ENCODE data around the gene KRTAP10-7.

Gene KRTAP10-7

DNA sequence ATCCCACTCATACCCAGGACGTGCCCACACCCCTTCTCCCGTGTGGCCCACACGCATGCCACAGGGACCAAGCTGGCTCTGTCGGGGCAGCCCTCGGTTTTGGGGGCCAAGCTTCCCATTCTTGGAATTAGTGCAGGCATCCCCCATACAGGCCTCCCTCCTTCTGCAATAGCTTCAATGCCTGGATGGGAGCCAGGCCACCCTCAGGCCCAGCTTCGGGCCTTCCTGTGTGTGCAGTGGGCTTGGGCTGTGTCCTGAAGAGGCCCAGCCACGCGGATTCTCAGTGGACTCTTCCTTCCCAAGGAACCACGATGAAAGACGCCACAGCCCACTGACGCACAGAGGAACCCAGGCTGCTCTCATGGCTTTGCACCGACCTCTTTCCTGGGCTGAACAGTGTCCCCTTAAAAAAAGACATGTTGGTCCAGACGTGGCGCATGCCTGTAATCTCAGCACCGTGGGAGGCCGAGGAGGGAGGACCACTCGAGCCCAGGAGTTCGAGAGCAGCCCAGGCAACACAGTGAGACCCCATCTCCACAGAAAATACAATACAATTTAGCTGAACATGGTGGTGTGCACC lies 49.2 kb downstream of the KRTAP10-7 start:
- no peak for TF ChIP-seq FOXP2 (optimal IDR thresholded peaks at IDR 0.05; ENCODE audit: borderline replicate concordance, extremely low read depth, extremely low read length, insufficient read depth)
- TF ChIP-seq, protein P1, sequence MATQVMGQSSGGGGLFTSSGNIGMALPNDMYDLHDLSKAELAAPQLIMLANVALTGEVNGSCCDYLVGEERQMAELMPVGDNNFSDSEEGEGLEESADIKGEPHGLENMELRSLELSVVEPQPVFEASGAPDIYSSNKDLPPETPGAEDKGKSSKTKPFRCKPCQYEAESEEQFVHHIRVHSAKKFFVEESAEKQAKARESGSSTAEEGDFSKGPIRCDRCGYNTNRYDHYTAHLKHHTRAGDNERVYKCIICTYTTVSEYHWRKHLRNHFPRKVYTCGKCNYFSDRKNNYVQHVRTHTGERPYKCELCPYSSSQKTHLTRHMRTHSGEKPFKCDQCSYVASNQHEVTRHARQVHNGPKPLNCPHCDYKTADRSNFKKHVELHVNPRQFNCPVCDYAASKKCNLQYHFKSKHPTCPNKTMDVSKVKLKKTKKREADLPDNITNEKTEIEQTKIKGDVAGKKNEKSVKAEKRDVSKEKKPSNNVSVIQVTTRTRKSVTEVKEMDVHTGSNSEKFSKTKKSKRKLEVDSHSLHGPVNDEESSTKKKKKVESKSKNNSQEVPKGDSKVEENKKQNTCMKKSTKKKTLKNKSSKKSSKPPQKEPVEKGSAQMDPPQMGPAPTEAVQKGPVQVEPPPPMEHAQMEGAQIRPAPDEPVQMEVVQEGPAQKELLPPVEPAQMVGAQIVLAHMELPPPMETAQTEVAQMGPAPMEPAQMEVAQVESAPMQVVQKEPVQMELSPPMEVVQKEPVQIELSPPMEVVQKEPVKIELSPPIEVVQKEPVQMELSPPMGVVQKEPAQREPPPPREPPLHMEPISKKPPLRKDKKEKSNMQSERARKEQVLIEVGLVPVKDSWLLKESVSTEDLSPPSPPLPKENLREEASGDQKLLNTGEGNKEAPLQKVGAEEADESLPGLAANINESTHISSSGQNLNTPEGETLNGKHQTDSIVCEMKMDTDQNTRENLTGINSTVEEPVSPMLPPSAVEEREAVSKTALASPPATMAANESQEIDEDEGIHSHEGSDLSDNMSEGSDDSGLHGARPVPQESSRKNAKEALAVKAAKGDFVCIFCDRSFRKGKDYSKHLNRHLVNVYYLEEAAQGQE (IDR thresholded peaks at IDR 0.05; ENCODE audit: insufficient read depth in 1 of 2, low read depth in 2 of 2, low read length in 2 of 2): no peak
- TF ChIP-seq POLR2AphosphoS5 (IDR thresholded peaks at IDR 0.05; ENCODE audit: low read depth, low read length): no peak
- TF ChIP-seq SIN3A (IDR thresholded peaks at IDR 0.05; ENCODE audit: borderline replicate concordance, insufficient read depth, low read length): no peak
- TF ChIP-seq TAF1 (IDR thresholded peaks at IDR 0.05; ENCODE audit: borderline replicate concordance, insufficient read depth, low read length): no peak

DNA sequence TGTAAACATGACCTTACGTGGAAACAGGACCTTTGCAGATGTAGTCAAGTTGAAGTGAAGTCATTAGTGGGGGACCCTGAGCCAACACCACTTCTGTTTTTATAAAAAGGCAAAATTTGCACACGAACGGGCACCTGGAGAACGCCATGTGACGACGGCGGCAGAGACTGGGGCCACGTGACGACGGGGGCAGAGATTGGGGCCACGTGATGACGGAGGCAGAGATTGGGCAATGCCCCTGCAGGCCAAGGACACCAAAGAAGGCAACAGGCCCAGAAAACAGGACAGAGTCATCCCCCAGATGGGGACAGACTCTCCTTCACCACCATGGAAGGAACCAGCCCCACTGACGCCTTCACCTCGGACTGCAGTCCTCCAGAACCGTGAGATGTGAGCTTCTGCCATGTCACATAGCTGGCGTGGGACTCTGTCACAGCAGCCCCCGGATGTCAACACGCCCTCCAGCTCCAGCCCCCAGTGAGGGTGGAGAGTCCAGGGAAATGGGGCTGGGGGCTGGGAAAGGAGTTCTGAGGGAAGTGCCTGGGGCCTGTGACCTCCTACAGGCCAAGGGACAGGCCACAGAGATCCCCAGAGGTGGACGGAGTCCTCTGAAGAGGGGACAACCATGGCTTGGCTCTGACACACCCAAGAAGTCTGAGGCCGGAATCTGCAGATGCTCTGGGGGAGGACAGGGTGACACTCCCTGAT lies 50.0 kb downstream of the KRTAP10-7 start:
- no peak for TF ChIP-seq TAF1 (IDR thresholded peaks at IDR 0.05; ENCODE audit: borderline replicate concordance, insufficient read depth, low read length)
- TF ChIP-seq, protein P1 (IDR thresholded peaks at IDR 0.05; ENCODE audit: insufficient read depth in 1 of 2, low read depth in 2 of 2, low read length in 2 of 2): no peak
- TF ChIP-seq POLR2AphosphoS5 (IDR thresholded peaks at IDR 0.05; ENCODE audit: low read depth, low read length): no peak
- TF ChIP-seq FOXP2 (optimal IDR thresholded peaks at IDR 0.05; ENCODE audit: borderline replicate concordance, extremely low read depth, extremely low read length, insufficient read depth): no peak
- TF ChIP-seq SIN3A (IDR thresholded peaks at IDR 0.05; ENCODE audit: borderline replicate concordance, insufficient read depth, low read length): no peak

DNA sequence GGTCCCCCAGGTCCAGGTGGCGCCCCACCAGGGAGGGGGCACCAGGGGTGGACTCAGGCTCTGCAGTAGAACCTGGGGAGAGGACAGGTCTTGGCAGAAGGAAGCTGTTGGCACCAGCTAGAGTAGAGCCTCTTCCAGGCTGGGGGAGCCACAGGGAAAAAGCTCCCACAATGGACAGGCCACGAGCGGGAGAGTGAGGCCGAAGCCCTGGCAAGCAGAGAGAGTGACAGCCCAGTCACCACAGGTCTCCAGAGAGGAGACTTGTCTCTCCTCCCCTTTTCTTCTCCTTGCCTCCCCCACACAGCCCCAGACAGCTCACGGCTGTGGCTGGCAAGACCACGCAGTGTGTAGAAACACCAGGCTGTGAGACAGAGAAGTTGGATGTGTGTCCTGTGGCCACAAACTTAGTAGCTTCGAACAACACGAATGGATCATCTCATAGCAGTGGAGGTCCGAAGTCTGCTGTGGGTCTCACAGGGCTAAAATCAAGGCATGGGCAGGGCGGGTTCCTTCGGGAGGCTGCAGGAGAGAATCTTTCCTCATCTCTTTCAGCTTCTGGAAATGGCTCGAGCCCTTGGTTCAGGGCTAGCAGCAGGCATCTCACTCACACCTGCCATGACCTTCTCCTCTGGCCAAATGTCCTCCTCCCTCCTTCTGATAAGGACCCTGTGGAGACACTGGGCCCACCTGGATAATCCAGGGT lies 50.7 kb downstream of the KRTAP10-7 start:
- TF ChIP-seq, protein P1 (IDR thresholded peaks at IDR 0.05; ENCODE audit: insufficient read depth in 1 of 2, low read depth in 2 of 2, low read length in 2 of 2): no peak
- no peak for TF ChIP-seq POLR2AphosphoS5 (IDR thresholded peaks at IDR 0.05; ENCODE audit: low read depth, low read length)
- no peak for TF ChIP-seq FOXP2 (optimal IDR thresholded peaks at IDR 0.05; ENCODE audit: borderline replicate concordance, extremely low read depth, extremely low read length, insufficient read depth)
- no peak for TF ChIP-seq SIN3A (IDR thresholded peaks at IDR 0.05; ENCODE audit: borderline replicate concordance, insufficient read depth, low read length)
- no peak for TF ChIP-seq TAF1 (IDR thresholded peaks at IDR 0.05; ENCODE audit: borderline replicate concordance, insufficient read depth, low read length)

All from PFSK-1 (cell line).